ENCODE results near the gene GDAP1L1.

Gene GDAP1L1

GRCh38 chr20:44209686-44210405, 37.3 kb upstream of the GDAP1L1 start:
- no peak for DNase-seq (ENCODE audit: extremely low spot score)
- no peak for TF ChIP-seq CTCF (IDR thresholded peaks at IDR 0.05; ENCODE audit: control extremely low read depth, extremely low read depth, low read depth, missing control alignments)
- CTCF ChIA-PET: interaction anchor here (1.0 to 2.0 kb wide), 5 partner anchors 8 to 20 kb away, joined by 3 to 16 read pairs (median 6); no protein-coding TSS in a partner anchor
- POLR2A ChIA-PET: no interaction called here

GRCh38 chr20:44210406-44211176, 36.5 kb upstream of the GDAP1L1 start, which contains the start of gene OSER1:
Gene OSER1, minus strand, starts transcription at chr20:44210771. Its CDS starts 3,814 bp downstream, at chr20:44206957.
- DNase-seq (ENCODE audit: extremely low spot score): peak; percentile 99
- no peak for TF ChIP-seq CTCF (IDR thresholded peaks at IDR 0.05; ENCODE audit: control extremely low read depth, extremely low read depth, low read depth, missing control alignments)
- CTCF ChIA-PET: interaction anchor here (1.0 to 1.1 kb wide), 2 partner anchors 14 to 21 kb away, joined by 4 to 6 read pairs; no protein-coding TSS in a partner anchor
- POLR2A ChIA-PET: no interaction called here

- DNase-seq (ENCODE audit: extremely low spot score): peak; percentile 23
- POLR2A ChIA-PET: interaction anchor here (0.5 kb wide), 1 partner anchor 172 kb away, joined by 3 read pairs; no protein-coding TSS in a partner anchor
- no peak for TF ChIP-seq CTCF (IDR thresholded peaks at IDR 0.05; ENCODE audit: control extremely low read depth, extremely low read depth, low read depth, missing control alignments)
- CTCF ChIA-PET: interaction anchor here (1.0 to 14.5 kb wide), 2 partner anchors 15 to 101 kb away, joined by 4 to 371 read pairs; partner anchors contain the start of gene FITM2
These were observed 35.7 kb upstream of the GDAP1L1 start for GRCh38 chr20:44211177-44212039.

DNA sequence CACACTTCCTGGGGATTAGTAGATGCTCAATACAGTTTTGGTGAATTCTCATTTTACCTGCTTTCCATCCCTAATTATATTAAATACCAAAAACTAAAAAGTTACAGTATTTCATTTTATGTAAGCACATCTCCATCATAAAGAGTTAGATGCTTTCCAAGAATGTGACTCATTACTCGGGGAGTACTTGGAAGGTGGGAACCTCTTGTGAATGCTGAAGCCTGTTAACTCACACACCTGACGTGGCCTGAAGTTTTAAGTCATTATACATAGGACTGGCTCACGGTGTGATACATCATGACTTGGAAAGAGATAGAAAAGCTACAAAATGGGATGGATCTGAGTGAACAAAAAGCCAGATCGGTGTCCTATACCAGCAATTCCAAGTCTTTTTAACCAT, 34.3 kb upstream of the GDAP1L1 start:
- ChIA-PET CTCF (interaction anchor here (1.4 to 14.5 kb wide), 6 partner anchors 10 to 397 kb away, joined by 4 to 371 read pairs (median 16); partner anchors contain the start of gene FITM2), POLR2A (no interaction called here)
- no peak for TF ChIP-seq CTCF (IDR thresholded peaks at IDR 0.05; ENCODE audit: control extremely low read depth, extremely low read depth, low read depth, missing control alignments)
- DNase-seq (ENCODE audit: extremely low spot score): no peak

- peak; percentile 51 for DNase-seq (ENCODE audit: extremely low spot score)
- TF ChIP-seq CTCF (IDR thresholded peaks at IDR 0.05; ENCODE audit: control extremely low read depth, extremely low read depth, low read depth, missing control alignments): peak; percentile 92
- ChIA-PET POLR2A (interaction anchor here (0.6 kb wide), 1 partner anchor 323 kb away, joined by 3 read pairs; no protein-coding TSS in a partner anchor), CTCF (interaction anchor here (0.7 to 14.5 kb wide), 17 partner anchors 19 to 468 kb away, joined by 3 to 371 read pairs (median 4); partner anchors contain the start of genes FITM2 and GDAP1L1)
These were observed 32.0 kb upstream of the GDAP1L1 start for GRCh38 chr20:44215125-44215524.

Data from GM10248 (cell line).